NCI-H345 treated with DMSO at 0.1 percent for 48 hours (cell line): ENCODE data around the gene DTX3L.
A peak's percentile ranks its signal among the peaks of the same experiment; 100 is the strongest.

ENCODE experiments used
- DNase-seq: peaks from one replicate; lab custom pipeline; 2025; ENCODE audit not compliant: unreplicated experiment; lab: John Stamatoyannopoulos, UW

DTX3L gene

GRCh38 chr3:122564155-122564912 is at the start of gene DTX3L, which contains the start of gene PARP9:
Gene DTX3L (plus strand): TSS chr3:122564338. CDS start chr3:122564427, 89 bp downstream.
Gene PARP9 (minus strand): TSS chr3:122564300. CDS start chr3:122559620, 4,680 bp downstream.
- DNase-seq = peak; percentile 27

- DNase-seq = no peak
Observed at GRCh38 chr3:122515020-122515468, 49.1 kb upstream of the DTX3L start.

GRCh38 chr3:122515870-122516269 is 48.3 kb upstream of the DTX3L start:
- DNase-seq = no peak

- no peak for DNase-seq
Observed at GRCh38 chr3:122516846-122517360, 47.2 kb upstream of the DTX3L start.

GRCh38 chr3:122519693-122520092 is 44.4 kb upstream of the DTX3L start:
- DNase-seq = no peak

GRCh38 chr3:122520861-122521260 is 43.3 kb upstream of the DTX3L start:
- DNase-seq = no peak

GRCh38 chr3:122523317-122523716 is 40.8 kb upstream of the DTX3L start:
- no peak for DNase-seq

- DNase-seq = no peak
Observed at GRCh38 chr3:122530164-122530563, 34.0 kb upstream of the DTX3L start.

- DNase-seq = no peak
Observed at GRCh38 chr3:122533480-122533879, 30.7 kb upstream of the DTX3L start.

GRCh38 chr3:122533931-122534334 is 30.2 kb upstream of the DTX3L start:
- no peak for DNase-seq

- DNase-seq = no peak
Observed at GRCh38 chr3:122535964-122536631, 28.0 kb upstream of the DTX3L start.

GRCh38 chr3:122536632-122537001 is 27.5 kb upstream of the DTX3L start:
- DNase-seq = no peak

GRCh38 chr3:122538956-122539490 is 25.1 kb upstream of the DTX3L start:
- no peak for DNase-seq

GRCh38 chr3:122546151-122546550 is 18.0 kb upstream of the DTX3L start:
- DNase-seq = no peak

- no peak for DNase-seq
Observed at GRCh38 chr3:122548076-122548475, 16.1 kb upstream of the DTX3L start.

GRCh38 chr3:122548619-122549018 is 15.5 kb upstream of the DTX3L start:
- no peak for DNase-seq

GRCh38 chr3:122553171-122553570 is 11.0 kb upstream of the DTX3L start:
- no peak for DNase-seq

GRCh38 chr3:122555275-122556071 is 8.7 kb upstream of the DTX3L start:
- DNase-seq = no peak

- DNase-seq = no peak
Observed at GRCh38 chr3:122557356-122557755, 6.8 kb upstream of the DTX3L start.

GRCh38 chr3:122558605-122559004 is 5.5 kb upstream of the DTX3L start:
- DNase-seq = no peak

- no peak for DNase-seq
Observed at GRCh38 chr3:122559906-122560305, 4.2 kb upstream of the DTX3L start.
